Stomach (tissue), 4 donors: ENCODE data around the gene SLC4A7.

Experiments used
- CTCF ChIP-seq, 7 experiments: fragments of 450-650 bp in 4 of 7; fragments of 200-600 bp in 3 of 7; sonication (generic) in 3 of 7; IDR thresholded peaks; one replicate each; pipeline ENCODE4 v1.5.1; 2016 to 2019; ENCODE audit warnings: antibody characterized with exemption in 7 of 7, control low read depth in 2 of 7, mild to moderate bottlenecking in 1 of 7
- EP300 ChIP-seq: sonication (generic); formaldehyde crosslinking; IDR thresholded peaks from one replicate; pipeline ENCODE4 v1.6.1; 2017; ENCODE audit warnings: antibody characterized with exemption
- POLR2A ChIP-seq, 4 donors: fragments of 450-650 bp; IDR thresholded peaks; one replicate each; pipeline ENCODE4 v1.6.1; 2016; ENCODE audit warnings: antibody characterized with exemption in 4 of 4, control low read depth in 2 of 4, mild to moderate bottlenecking in 1 of 4, moderate library complexity in 1 of 4
- POLR2AphosphoS5 ChIP-seq, 3 donors: sonication (generic); formaldehyde crosslinking; IDR thresholded peaks; one replicate each; pipeline ENCODE4 v1.6.1; 2016; ENCODE audit warnings: antibody characterized with exemption in 3 of 3

GRCh38 chr3:27380433-27381357, 103.5 kb downstream of the SLC4A7 start:
- TF ChIP-seq POLR2A (IDR thresholded peaks at IDR 0.05) (no peak), CTCF (IDR thresholded peaks at IDR 0.05) (no peak), EP300 (no peak), POLR2AphosphoS5 (IDR thresholded peaks at IDR 0.05) (no peak)
